HG02981 (cell line): ENCODE results near the gene MRC2.
"Not testable (repeated sequence)": the region's sequence is repeated elsewhere in the genome, so short reads cannot be mapped to it uniquely, and the experiment has no call there.

Source experiments
- ATAC-seq: cut with Tn5 transposase; IDR thresholded peaks from one replicate; pipeline ENCODE4 v1.9.1; 2021; ENCODE audit warnings: mild to moderate bottlenecking, moderate library complexity; ENCODE audit not compliant: unreplicated experiment

MRC2 gene

GRCh38 chr17:62611728-62612127, 15.7 kb upstream of the MRC2 start:
- no peak for ATAC-seq

GRCh38 chr17:62612289-62612688, 15.2 kb upstream of the MRC2 start:
- ATAC-seq, result not testable (repeated sequence)

- ATAC-seq, result not testable (repeated sequence)
Observed at GRCh38 chr17:62613095-62613494, 14.4 kb upstream of the MRC2 start.

GRCh38 chr17:62614142-62614541, 13.3 kb upstream of the MRC2 start:
- ATAC-seq, result no peak

- no peak for ATAC-seq
Observed at GRCh38 chr17:62615503-62615902, 12.0 kb upstream of the MRC2 start.

- ATAC-seq, result no peak
Observed at GRCh38 chr17:62616993-62617893, 10.2 kb upstream of the MRC2 start.

- ATAC-seq, result no peak
Observed at GRCh38 chr17:62617894-62618472, 9.5 kb upstream of the MRC2 start.

- no peak for ATAC-seq
Observed at GRCh38 chr17:62618647-62619416, 8.6 kb upstream of the MRC2 start.

GRCh38 chr17:62619417-62620155, 7.9 kb upstream of the MRC2 start:
- ATAC-seq, result no peak

GRCh38 chr17:62621223-62621622, 6.2 kb upstream of the MRC2 start:
- ATAC-seq, result no peak

- ATAC-seq, result no peak
Observed at GRCh38 chr17:62625184-62625869, 2.1 kb upstream of the MRC2 start.

- no peak for ATAC-seq
Observed at GRCh38 chr17:62625870-62626200, 1.6 kb upstream of the MRC2 start.

GRCh38 chr17:62626719-62627218, 701 bp upstream of the MRC2 start:
- no peak for ATAC-seq

- ATAC-seq, result no peak
Observed at GRCh38 chr17:62627904-62628633, 599 bp downstream of the MRC2 start.

- ATAC-seq, result no peak
Observed at GRCh38 chr17:62628831-62629555, 1.5 kb downstream of the MRC2 start.

GRCh38 chr17:62629556-62630364, 2.3 kb downstream of the MRC2 start:
- ATAC-seq, result no peak

- ATAC-seq, result no peak
Observed at GRCh38 chr17:62630365-62631085, 3.1 kb downstream of the MRC2 start.
